GM12878 (cell line): ENCODE results near the gene PDE6G. TPM values are rescaled to one million over a fixed set of nuclear protein-coding genes. Genes with fewer than 3 reads are reported as not detected.

Source experiments
- CBFB ChIP-seq: IDR thresholded peaks from 2 replicates; pipeline ENCODE4 v1.6.1; 2016; ENCODE audit warnings: antibody characterized with exemption, low read depth
- CREB1 ChIP-seq: IDR thresholded peaks from 2 replicates; pipeline ENCODE4 v1.6.1; 2012; ENCODE audit warnings: low read depth, mild to moderate bottlenecking, inconsistent platforms
- ETV6 ChIP-seq, 2 experiments: fragments of 450-650 bp in 1 of 2; IDR thresholded peaks in 1 of 2; conservative IDR thresholded peaks in 1 of 2; 2 replicates each; pipeline ENCODE4 v1.6.1; 2014; ENCODE audit warnings: antibody characterized with exemption in 1 of 2, borderline replicate concordance in 1 of 2, low read depth in 1 of 2, mild to moderate bottlenecking in 1 of 2, moderate library complexity in 1 of 2
- FOXM1 ChIP-seq: IDR thresholded peaks from 2 replicates; pipeline ENCODE4 v1.6.1; 2012; ENCODE audit warnings: low read depth, mild to moderate bottlenecking, inconsistent platforms, low read length, moderate library complexity
- JUNB ChIP-seq: IDR thresholded peaks from 2 replicates; pipeline ENCODE4 v1.6.1; 2016; ENCODE audit warnings: antibody characterized with exemption, mild to moderate bottlenecking
- KAT2A ChIP-seq: conservative IDR thresholded peaks from 2 replicates; pipeline ENCODE4 v1.6.1; 2011; ENCODE audit warnings: low read depth, low read length; ENCODE audit not compliant: control insufficient read depth
- MTA2 ChIP-seq: fragments of 450-650 bp; IDR thresholded peaks from 2 replicates; pipeline ENCODE4 v1.6.1; 2016; ENCODE audit warnings: low read depth, mild to moderate bottlenecking, moderate library complexity
- MYB ChIP-seq: fragments of 150-350 bp; IDR thresholded peaks from 2 replicates; pipeline ENCODE4 v1.6.1; 2014; ENCODE audit warnings: mild to moderate bottlenecking, low read depth, low read length, borderline replicate concordance
- NFXL1 ChIP-seq: fragments of 450-650 bp; IDR thresholded peaks from 2 replicates; pipeline ENCODE4 v1.6.1; 2017; ENCODE audit warnings: antibody characterized with exemption, mild to moderate bottlenecking, borderline replicate concordance
- POU2F2 ChIP-seq: IDR thresholded peaks from 3 replicates; pipeline ENCODE4 v1.6.1; 2011; ENCODE audit warnings: low read depth, mild to moderate bottlenecking, low read length, borderline replicate concordance
- SP1 ChIP-seq: IDR thresholded peaks from one replicate; pipeline ENCODE4 v1.6.1; 2011; ENCODE audit warnings: low read depth, low read length
- SREBF1 ChIP-seq: IDR thresholded peaks from 2 replicates; pipeline ENCODE4 v1.6.1; 2012; ENCODE audit warnings: mild to moderate bottlenecking, low read length
- SUPT20H ChIP-seq: IDR thresholded peaks from 2 replicates; pipeline ENCODE4 v1.6.1; 2011; ENCODE audit warnings: low read depth, mild to moderate bottlenecking, low read length, moderate library complexity, borderline replicate concordance; ENCODE audit not compliant: control insufficient read depth
- WRNIP1 ChIP-seq: IDR thresholded peaks from 2 replicates; pipeline ENCODE4 v1.6.1; 2011; ENCODE audit warnings: low read depth, low read length, improper control_type of control experiment, borderline replicate concordance
- ZNF384 ChIP-seq: IDR thresholded peaks from 2 replicates; pipeline ENCODE4 v1.6.1; 2012; ENCODE audit warnings: low read depth, mild to moderate bottlenecking, low read length, improper control_type of control experiment, borderline replicate concordance
- polyA plus RNA-seq, 11 experiments: library from polyadenylated mRNA; depleted of rRNA in 4 of 11; unstranded in 6 of 11; stranded (reverse) in 5 of 11; fragments of >200 nt; fragmentation: Nextera tagmentation in 4 of 11; fragmentation: Illumina TruSeq in 1 of 11; extraction: Ambion mirVana in 4 of 11; extraction: Trizol in 1 of 11; gene quantifications; 1 replicate in 1 of 11; 2 replicates in 10 of 11; pipeline versions ENCODE4 v1.2.1 to v1.2.3, GENCODE V29; 2011 to 2016; ENCODE audit warnings: inconsistent platforms in 2 of 11, missing spikeins in 2 of 11, low read depth in 1 of 11
- total RNA-seq, 4 experiments: library from RNA; depleted of rRNA in 3 of 4; stranded (reverse); fragments of >200 nt in 3 of 4; fragmentation: Illumina TruSeq in 1 of 4; extraction: Trizol in 1 of 4; gene quantifications; 2 replicates each; pipeline versions ENCODE4 v1.2.1 to v1.2.3, GENCODE V29; 2013 to 2021
- TF ChIP-seq, protein P1 (sequence below): fragments of 150-350 bp; IDR thresholded peaks from 2 replicates; pipeline ENCODE4 v1.6.1; 2014; ENCODE audit warnings: mild to moderate bottlenecking, low read depth, low read length
- TF ChIP-seq, protein P2 (sequence below): IDR thresholded peaks from 2 replicates; pipeline ENCODE4 v1.6.1; 2011; ENCODE audit warnings: mild to moderate bottlenecking, low read depth, low read length, moderate library complexity; ENCODE audit not compliant: insufficient replicate concordance
- TF ChIP-seq, protein P3 (sequence below): fragments of 450-650 bp; IDR thresholded peaks from 2 replicates; pipeline ENCODE4 v1.6.1; 2017; ENCODE audit warnings: mild to moderate bottlenecking, moderate library complexity

PDE6G gene
- total and polyA plus RNA-seq, 10 of the 15 experiments (the other 5 are each of a cell fraction or from before 2014, with no cell fraction given), result 0.55 to 12.1 (median 4.3) TPM

DNA sequence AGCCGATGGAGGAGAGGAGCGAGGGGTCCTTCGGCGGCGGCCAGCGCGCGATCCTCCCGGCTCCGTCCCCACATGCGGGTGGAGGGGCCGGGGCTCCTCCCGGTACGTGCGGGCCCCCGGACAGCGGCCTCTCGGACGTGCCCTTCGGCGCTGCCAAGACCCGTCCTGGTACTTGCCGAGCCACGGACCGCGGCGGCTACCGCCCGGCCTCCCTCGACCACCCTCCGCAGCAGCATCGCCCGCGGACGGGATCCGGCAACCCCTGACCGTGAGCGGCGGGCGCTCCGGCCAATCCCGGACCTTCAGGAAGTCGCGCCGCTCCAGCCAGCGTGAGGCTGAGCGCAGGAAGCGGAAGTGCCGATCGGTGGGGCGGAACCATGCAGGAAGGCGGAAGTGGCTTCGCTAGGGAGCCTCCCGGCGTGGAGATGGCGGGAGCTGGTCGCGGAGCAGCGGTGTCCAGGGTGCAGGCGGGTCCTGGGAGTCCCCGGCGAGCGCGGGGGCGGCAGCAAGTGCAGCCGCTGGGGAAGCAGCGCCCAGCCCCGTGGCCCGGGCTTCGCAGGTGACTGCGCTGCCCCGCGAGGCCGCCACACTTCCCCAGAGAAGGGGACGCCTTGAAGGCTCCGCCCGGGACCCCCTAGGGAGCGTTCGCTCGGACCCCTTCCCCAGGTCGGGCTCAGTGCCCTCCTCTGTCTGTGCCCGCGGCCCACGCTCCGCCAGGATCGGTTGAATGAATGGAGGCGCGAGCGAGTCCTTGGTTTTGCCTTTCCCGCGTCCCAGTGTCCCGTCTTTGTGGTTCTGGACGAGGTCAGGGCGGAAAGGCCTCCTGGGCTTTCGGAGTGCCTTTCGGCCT is 10.2 kb upstream of the PDE6G start, which contains the start of the genes CCDC137 and OXLD1 (continued):
- TF ChIP-seq, protein P1, sequence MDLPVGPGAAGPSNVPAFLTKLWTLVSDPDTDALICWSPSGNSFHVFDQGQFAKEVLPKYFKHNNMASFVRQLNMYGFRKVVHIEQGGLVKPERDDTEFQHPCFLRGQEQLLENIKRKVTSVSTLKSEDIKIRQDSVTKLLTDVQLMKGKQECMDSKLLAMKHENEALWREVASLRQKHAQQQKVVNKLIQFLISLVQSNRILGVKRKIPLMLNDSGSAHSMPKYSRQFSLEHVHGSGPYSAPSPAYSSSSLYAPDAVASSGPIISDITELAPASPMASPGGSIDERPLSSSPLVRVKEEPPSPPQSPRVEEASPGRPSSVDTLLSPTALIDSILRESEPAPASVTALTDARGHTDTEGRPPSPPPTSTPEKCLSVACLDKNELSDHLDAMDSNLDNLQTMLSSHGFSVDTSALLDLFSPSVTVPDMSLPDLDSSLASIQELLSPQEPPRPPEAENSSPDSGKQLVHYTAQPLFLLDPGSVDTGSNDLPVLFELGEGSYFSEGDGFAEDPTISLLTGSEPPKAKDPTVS, result no peak
- TF ChIP-seq NFXL1 (no peak), SP1 (peak; percentile 93), KAT2A (no peak), ZNF384 (no peak), ETV6 (conservative IDR thresholded peaks at IDR 0.05 in 1 of 2, IDR thresholded peaks at IDR 0.05 in 1 of 2; ENCODE audit: borderline replicate concordance in 1 of 2, low read depth in 1 of 2) (peak in 1 of 2 experiments; percentile 71; a peak in 1 of 4 replicates), WRNIP1 (no peak), FOXM1 (no peak), JUNB (no peak), SREBF1 (no peak), MYB (no peak), POU2F2 (peak; percentile 89), CREB1 (peak; percentile 61; the same call in 1 of the 2 replicates), CBFB (no peak; the same call in 1 of the 2 replicates), SUPT20H (no peak), MTA2 (no peak)
- TF ChIP-seq, protein P2, sequence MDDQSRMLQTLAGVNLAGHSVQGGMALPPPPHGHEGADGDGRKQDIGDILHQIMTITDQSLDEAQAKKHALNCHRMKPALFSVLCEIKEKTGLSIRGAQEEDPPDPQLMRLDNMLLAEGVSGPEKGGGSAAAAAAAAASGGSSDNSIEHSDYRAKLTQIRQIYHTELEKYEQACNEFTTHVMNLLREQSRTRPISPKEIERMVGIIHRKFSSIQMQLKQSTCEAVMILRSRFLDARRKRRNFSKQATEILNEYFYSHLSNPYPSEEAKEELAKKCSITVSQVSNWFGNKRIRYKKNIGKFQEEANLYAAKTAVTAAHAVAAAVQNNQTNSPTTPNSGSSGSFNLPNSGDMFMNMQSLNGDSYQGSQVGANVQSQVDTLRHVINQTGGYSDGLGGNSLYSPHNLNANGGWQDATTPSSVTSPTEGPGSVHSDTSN, result peak; percentile 99
- TF ChIP-seq, protein P3, sequence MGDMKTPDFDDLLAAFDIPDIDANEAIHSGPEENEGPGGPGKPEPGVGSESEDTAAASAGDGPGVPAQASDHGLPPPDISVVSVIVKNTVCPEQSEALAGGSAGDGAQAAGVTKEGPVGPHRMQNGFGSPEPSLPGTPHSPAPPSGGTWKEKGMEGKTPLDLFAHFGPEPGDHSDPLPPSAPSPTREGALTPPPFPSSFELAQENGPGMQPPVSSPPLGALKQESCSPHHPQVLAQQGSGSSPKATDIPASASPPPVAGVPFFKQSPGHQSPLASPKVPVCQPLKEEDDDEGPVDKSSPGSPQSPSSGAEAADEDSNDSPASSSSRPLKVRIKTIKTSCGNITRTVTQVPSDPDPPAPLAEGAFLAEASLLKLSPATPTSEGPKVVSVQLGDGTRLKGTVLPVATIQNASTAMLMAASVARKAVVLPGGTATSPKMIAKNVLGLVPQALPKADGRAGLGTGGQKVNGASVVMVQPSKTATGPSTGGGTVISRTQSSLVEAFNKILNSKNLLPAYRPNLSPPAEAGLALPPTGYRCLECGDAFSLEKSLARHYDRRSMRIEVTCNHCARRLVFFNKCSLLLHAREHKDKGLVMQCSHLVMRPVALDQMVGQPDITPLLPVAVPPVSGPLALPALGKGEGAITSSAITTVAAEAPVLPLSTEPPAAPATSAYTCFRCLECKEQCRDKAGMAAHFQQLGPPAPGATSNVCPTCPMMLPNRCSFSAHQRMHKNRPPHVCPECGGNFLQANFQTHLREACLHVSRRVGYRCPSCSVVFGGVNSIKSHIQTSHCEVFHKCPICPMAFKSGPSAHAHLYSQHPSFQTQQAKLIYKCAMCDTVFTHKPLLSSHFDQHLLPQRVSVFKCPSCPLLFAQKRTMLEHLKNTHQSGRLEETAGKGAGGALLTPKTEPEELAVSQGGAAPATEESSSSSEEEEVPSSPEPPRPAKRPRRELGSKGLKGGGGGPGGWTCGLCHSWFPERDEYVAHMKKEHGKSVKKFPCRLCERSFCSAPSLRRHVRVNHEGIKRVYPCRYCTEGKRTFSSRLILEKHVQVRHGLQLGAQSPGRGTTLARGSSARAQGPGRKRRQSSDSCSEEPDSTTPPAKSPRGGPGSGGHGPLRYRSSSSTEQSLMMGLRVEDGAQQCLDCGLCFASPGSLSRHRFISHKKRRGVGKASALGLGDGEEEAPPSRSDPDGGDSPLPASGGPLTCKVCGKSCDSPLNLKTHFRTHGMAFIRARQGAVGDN, result 0 out of 2 replicates have a peak, but pooled peaks have one; percentile 50
